RWPE2 (cell line): Measurements from ENCODE around the gene CYP2E1.
"Not testable (repeated sequence)": the region's sequence is repeated elsewhere in the genome, so short reads cannot be mapped to it uniquely, and the experiment has no call there.

Experiments
- ATAC-seq: fragments of 200-7000 bp; cut with Tn5 transposase; 3 replicates; pipeline ENCODE4 v1.9.1; 2021; ENCODE audit warnings: low read depth
- DNase-seq: peaks from one replicate; pipeline ENCODE4 v3.0.0-alpha.2; 2020; ENCODE audit warnings: low spot score
- H3K27ac ChIP-seq: fragments of 450-650 bp; 2 replicates; pipeline ENCODE4 v1.5.1; 2017; ENCODE audit warnings: mild to moderate bottlenecking; ENCODE audit not compliant: poor library complexity, severe bottlenecking
- H3K27me3 ChIP-seq: fragments of 250-450 bp; sonication (Bioruptor Pico); 2 replicates; pipeline ENCODE4 v1.5.1; 2021; ENCODE audit warnings: mild to moderate bottlenecking, moderate library complexity; ENCODE audit not compliant: insufficient read depth, poor library complexity, severe bottlenecking
- H3K36me3 ChIP-seq: fragments of 250-450 bp; sonication (Bioruptor Pico); 2 replicates; pipeline ENCODE4 v1.5.1; 2020; ENCODE audit warnings: low read depth, mild to moderate bottlenecking, moderate library complexity
- H3K4me1 ChIP-seq: fragments of 250-450 bp; sonication (Bioruptor Pico); 2 replicates; pipeline ENCODE4 v1.5.1; 2021; ENCODE audit warnings: mild to moderate bottlenecking, moderate library complexity; ENCODE audit not compliant: insufficient read depth, poor library complexity, severe bottlenecking
- H3K4me3 ChIP-seq: fragments of 250-450 bp; sonication (Bioruptor Pico); 2 replicates; pipeline ENCODE4 v1.5.1; 2021; ENCODE audit warnings: mild to moderate bottlenecking, moderate library complexity; ENCODE audit not compliant: severe bottlenecking
- H3K9me3 ChIP-seq: fragments of 250-450 bp; sonication (Bioruptor Pico); 2 replicates; pipeline ENCODE4 v1.5.1; 2021; ENCODE audit warnings: mild to moderate bottlenecking, moderate library complexity; ENCODE audit not compliant: severe bottlenecking
- CTCF ChIP-seq: fragments of 450-650 bp; IDR thresholded peaks from one replicate; pipeline ENCODE4 v1.5.1; 2017; ENCODE audit warnings: mild to moderate bottlenecking, moderate library complexity; ENCODE audit not compliant: poor library complexity, severe bottlenecking

The CYP2E1 gene

GRCh38 chr10:133536198-133536597 is 9.0 kb downstream of the CYP2E1 start:
- DNase-seq (no peak), ATAC-seq (no peak)
- H3K4me3 ChIP-seq = no peak overlapping the region
- H3K27me3 ChIP-seq = peaks cover 14% of the 10 kb centered on the region
- no peaks in the 10 kb centered on the region for H3K36me3 ChIP-seq
- no peak for TF ChIP-seq CTCF
- no peaks in the 10 kb centered on the region for H3K9me3 ChIP-seq
- no peak overlapping the region for H3K27ac ChIP-seq
- H3K4me1 ChIP-seq = no peaks in the 10 kb centered on the region

DNA sequence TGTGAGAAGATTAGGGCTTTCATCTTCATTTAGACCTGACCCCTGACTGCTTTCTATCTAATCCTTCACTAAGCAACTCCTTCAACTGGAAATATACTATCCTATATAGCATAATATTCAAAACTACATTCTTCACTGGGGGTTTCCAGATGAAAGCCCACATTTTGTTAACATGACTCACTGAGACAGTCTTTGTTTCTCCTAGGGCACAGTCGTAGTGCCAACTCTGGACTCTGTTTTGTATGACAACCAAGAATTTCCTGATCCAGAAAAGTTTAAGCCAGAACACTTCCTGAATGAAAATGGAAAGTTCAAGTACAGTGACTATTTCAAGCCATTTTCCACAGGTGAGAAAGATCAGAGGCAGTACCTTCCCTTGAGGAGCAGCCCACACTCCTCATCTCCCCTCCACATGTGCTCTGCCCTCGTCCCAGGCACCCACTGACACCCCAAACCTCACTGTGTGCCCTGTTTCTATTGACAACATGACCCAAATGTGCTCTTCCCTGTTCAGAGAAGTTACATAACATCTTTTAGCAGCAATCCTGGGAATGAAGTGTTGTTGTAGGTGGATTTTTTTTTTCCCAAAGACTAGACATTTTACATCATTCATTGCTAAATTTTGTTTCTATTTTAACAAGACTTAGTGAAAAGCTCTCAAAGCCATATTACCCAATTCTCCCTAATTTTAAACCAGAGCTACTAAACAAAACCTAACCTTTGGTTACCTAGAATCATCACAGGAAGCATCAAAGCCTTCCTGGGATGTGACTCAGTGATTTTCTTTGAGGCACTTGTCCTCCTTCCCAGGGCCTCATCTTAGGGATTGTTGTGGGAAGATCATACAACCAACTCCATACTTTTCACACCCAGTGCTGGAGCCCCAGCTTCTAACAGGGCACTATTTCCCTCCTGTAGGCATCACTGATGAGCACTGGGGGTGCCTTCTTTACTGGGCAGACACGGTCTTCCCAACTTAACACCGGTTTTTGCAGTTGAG is 10.7 kb downstream of the CYP2E1 start:
- H3K4me3 ChIP-seq = no peak overlapping the region
- no peaks in the 10 kb centered on the region for H3K36me3 ChIP-seq
- no peak for TF ChIP-seq CTCF
- H3K4me1 ChIP-seq = no peaks in the 10 kb centered on the region
- no peaks in the 10 kb centered on the region for H3K27me3 ChIP-seq
- no peak for DNase-seq
- no peaks in the 10 kb centered on the region for H3K9me3 ChIP-seq
- no peak for ATAC-seq
- no peak overlapping the region for H3K27ac ChIP-seq

DNA sequence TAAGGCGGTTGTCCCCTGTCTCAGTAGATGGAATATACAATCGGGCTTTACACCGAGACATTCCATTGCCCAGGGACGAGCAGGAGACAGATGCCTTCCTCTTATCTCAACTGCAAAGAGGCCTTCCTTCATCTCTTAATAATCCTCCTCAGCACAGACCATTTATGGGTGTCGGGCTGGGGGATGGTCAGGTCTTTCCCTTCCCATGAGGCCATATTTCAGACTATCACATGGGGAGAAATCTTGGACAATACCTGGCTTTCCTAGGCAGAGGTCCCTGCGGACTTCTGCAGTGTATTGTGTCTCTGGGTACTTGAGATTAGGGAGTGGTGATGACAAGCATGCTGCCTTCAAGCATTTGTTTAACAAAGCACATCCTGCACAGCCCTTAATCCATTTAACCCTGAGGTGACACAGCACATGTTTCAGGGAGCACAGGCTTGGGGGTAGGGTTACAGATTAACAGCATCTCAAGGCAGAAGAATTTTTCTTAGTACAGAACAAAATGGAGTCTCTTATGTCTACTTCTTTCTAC is 14.3 kb downstream of the CYP2E1 start:
- DNase-seq, H3K36me3 ChIP-seq, H3K9me3 ChIP-seq, H3K27me3 ChIP-seq, H3K4me1 ChIP-seq, ATAC-seq, H3K27ac ChIP-seq, H3K4me3 ChIP-seq: not testable (repeated sequence)

DNA sequence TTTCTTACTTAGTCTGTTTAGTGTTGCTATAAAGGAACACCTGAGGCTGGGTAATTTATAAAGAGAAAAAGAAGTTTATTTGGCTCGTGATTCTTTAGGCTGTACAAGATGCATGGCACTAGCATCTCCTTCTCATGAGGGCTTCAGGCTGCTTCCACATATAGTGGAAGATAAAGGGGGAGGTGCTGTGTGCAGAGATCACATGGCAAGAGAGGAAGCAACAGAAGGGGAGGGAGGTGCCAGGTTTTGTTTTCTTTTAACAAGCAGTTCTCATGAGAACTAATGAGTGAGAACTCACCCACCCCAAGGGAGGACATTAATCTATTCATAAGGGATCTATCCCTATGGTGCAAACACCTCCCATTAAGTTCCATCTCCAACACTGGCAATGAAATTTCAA is 17.3 kb downstream of the CYP2E1 start:
- H3K9me3 ChIP-seq = no peaks in the 10 kb centered on the region

GRCh38 chr10:133554600-133554999 is 27.4 kb downstream of the CYP2E1 start:
- ATAC-seq (no peak), DNase-seq (no peak)
- Histone ChIP-seq H3K36me3 (no peaks in the 10 kb centered on the region), H3K27me3 (peaks cover 7% of the 10 kb centered on the region), H3K4me1 (no peaks in the 10 kb centered on the region), H3K27ac (no peak overlapping the region), H3K9me3 (no peaks in the 10 kb centered on the region), H3K4me3 (no peak overlapping the region)
- no peak for TF ChIP-seq CTCF

More for the DNA sequence above, 17.3 kb downstream of the CYP2E1 start:
- no peaks in the 10 kb centered on the region for H3K27me3 ChIP-seq
- no peak overlapping the region for H3K4me3 ChIP-seq
- no peak overlapping the region for H3K27ac ChIP-seq
- DNase-seq (no peak), ATAC-seq (no peak)
- no peaks in the 10 kb centered on the region for H3K36me3 ChIP-seq
- H3K4me1 ChIP-seq = no peaks in the 10 kb centered on the region
- no peak for TF ChIP-seq CTCF
